ENCODE measurements around the gene DIP2C.
A peak's percentile ranks its signal among the peaks of the same experiment; 100 is the strongest.

Gene DIP2C

GRCh38 chr10:241966-242643 is 447.4 kb downstream of the DIP2C start:
- DNase-seq, result no peak

- DNase-seq, result no peak
Observed at GRCh38 chr10:241451-241850, 448.0 kb downstream of the DIP2C start.

GRCh38 chr10:239109-239508 is 450.4 kb downstream of the DIP2C start:
- DNase-seq, result no peak

- DNase-seq, result no peak
Observed at GRCh38 chr10:235915-236314, 453.6 kb downstream of the DIP2C start.

GRCh38 chr10:234708-235406 is 454.6 kb downstream of the DIP2C start:
- no peak for DNase-seq

- DNase-seq, result no peak
Observed at GRCh38 chr10:232878-233277, 456.6 kb downstream of the DIP2C start.

- DNase-seq, result no peak
Observed at GRCh38 chr10:232061-232460, 457.4 kb downstream of the DIP2C start.

- DNase-seq, result no peak
Observed at GRCh38 chr10:230758-231157, 458.7 kb downstream of the DIP2C start.

- no peak for DNase-seq
Observed at GRCh38 chr10:228366-228765, 461.1 kb downstream of the DIP2C start.

- no peak for DNase-seq
Observed at GRCh38 chr10:227014-227413, 462.5 kb downstream of the DIP2C start.

GRCh38 chr10:226018-226417 is 463.4 kb downstream of the DIP2C start:
- DNase-seq, result no peak

GRCh38 chr10:224571-224970 is 464.9 kb downstream of the DIP2C start:
- DNase-seq, result peak; percentile 37

All from NCI-H1105 (cell line).